K562 (cell line): Measurements from ENCODE around the gene OR2W3. TPM values are rescaled to one million over a fixed set of nuclear protein-coding genes. Genes with fewer than 3 reads are reported as not detected.

ENCODE experiments used
- CBX1 ChIP-seq: sonication (generic); IDR thresholded peaks from 2 replicates; pipeline ENCODE4 v1.6.1; 2016; ENCODE audit warnings: antibody characterized with exemption, low read depth, mild to moderate bottlenecking
- CHD4 ChIP-seq: fragments of 200-600 bp; sonication (generic); IDR thresholded peaks from 3 replicates; pipeline ENCODE4 v1.6.1; 2012; ENCODE audit warnings: low read depth, mild to moderate bottlenecking, mixed read lengths, low read length, inconsistent platforms; ENCODE audit not compliant: insufficient read depth, insufficient replicate concordance, poor library complexity, severe bottlenecking
- EP400 ChIP-seq: fragments of 450-650 bp; IDR thresholded peaks from 2 replicates; pipeline ENCODE4 v1.6.1; 2017; ENCODE audit warnings: antibody characterized with exemption, mild to moderate bottlenecking, moderate library complexity
- HDAC6 ChIP-seq: IDR thresholded peaks from 2 replicates; pipeline ENCODE4 v1.6.1; 2012; ENCODE audit warnings: low read depth, mild to moderate bottlenecking, control low read depth, inconsistent platforms, low read length, moderate library complexity
- HDGF ChIP-seq: fragments of 450-650 bp; IDR thresholded peaks from 2 replicates; pipeline ENCODE4 v1.6.1; 2016
- IRF2 ChIP-seq: sonication (generic); formaldehyde crosslinking; IDR thresholded peaks from 2 replicates; pipeline ENCODE4 v1.8.1; 2022; ENCODE audit warnings: mild to moderate bottlenecking, missing genetic modification reagents
- LEF1 ChIP-seq: fragments of 450-650 bp; IDR thresholded peaks from 2 replicates; pipeline ENCODE4 v1.6.1; 2016; ENCODE audit warnings: mild to moderate bottlenecking
- PRPF4 ChIP-seq: fragments of 200-400 bp; formaldehyde crosslinking; IDR thresholded peaks from one replicate; pipeline ENCODE4 v1.6.1; 2017; ENCODE audit warnings: low read length, low read depth, mild to moderate bottlenecking; ENCODE audit not compliant: insufficient read depth, poor library complexity, severe bottlenecking
- SREBF2 ChIP-seq: sonication (generic); formaldehyde crosslinking; IDR thresholded peaks from 2 replicates; pipeline ENCODE4 v1.4.0; 2020; ENCODE audit warnings: mild to moderate bottlenecking, missing genetic modification reagents
- XRCC5 ChIP-seq: fragments of 200-400 bp; formaldehyde crosslinking; IDR thresholded peaks from 2 replicates; pipeline ENCODE4 v1.6.1; 2017; ENCODE audit warnings: low read depth, mild to moderate bottlenecking, low read length
- ZKSCAN8 ChIP-seq: fragments of 200-800 bp; sonication (Bioruptor generic); IDR thresholded peaks from 2 replicates; pipeline ENCODE4 v1.6.1; 2016; ENCODE audit warnings: missing genetic modification characterization, missing compliant biosample characterization
- ZNF239 ChIP-seq: fragments of 250-450 bp; sonication (Bioruptor Pico); IDR thresholded peaks from 2 replicates; pipeline ENCODE4 v1.4.0; 2020; ENCODE audit warnings: mild to moderate bottlenecking
- ZNF668 ChIP-seq: fragments of 250-450 bp; sonication (Bioruptor Pico); IDR thresholded peaks from 2 replicates; pipeline ENCODE4 v1.8.0; 2022; ENCODE audit warnings: mild to moderate bottlenecking, inconsistent platforms
- polyA plus RNA-seq, 8 experiments: library from polyadenylated mRNA; depleted of rRNA in 4 of 8; stranded (reverse) in 5 of 8; unstranded in 3 of 8; fragments of >200 nt; fragmentation: Nextera tagmentation in 2 of 8; fragmentation: Illumina TruSeq in 1 of 8; extraction: Ambion mirVana in 2 of 8; extraction: Trizol in 1 of 8; gene quantifications; 2 replicates each; pipeline versions ENCODE4 v1.2.1 to v1.2.3, GENCODE V29; 2011 to 2014; ENCODE audit warnings: inconsistent platforms in 1 of 8, missing spikeins in 1 of 8
- total RNA-seq, 7 experiments: library from RNA; depleted of rRNA in 6 of 7; stranded (reverse); fragments of >200 nt in 6 of 7; fragmentation: Illumina TruSeq in 2 of 7; extraction: Trizol in 2 of 7; gene quantifications; 2 replicates each; pipeline versions ENCODE4 v1.2.1 to v1.2.3, GENCODE V29; 2011 to 2021; ENCODE audit warnings: low replicate concordance in 1 of 7
- TF ChIP-seq, protein P1 (sequence below), 2 experiments: fragments of 450-650 bp; IDR thresholded peaks; 2 replicates each; pipeline ENCODE4 v1.6.1; 2018; ENCODE audit warnings: mild to moderate bottlenecking in 2 of 2, low read depth in 1 of 2; ENCODE audit not compliant: partially characterized antibody in 2 of 2
- TF ChIP-seq, protein P2 (sequence below): fragments of 150-350 bp; IDR thresholded peaks from 2 replicates; pipeline ENCODE4 v1.6.1; 2014; ENCODE audit warnings: low read depth, mild to moderate bottlenecking, low read length, borderline replicate concordance
- TF ChIP-seq, protein P3 (sequence below), 2 experiments: fragments of 450-650 bp in 1 of 2; IDR thresholded peaks; 2 replicates each; pipeline ENCODE4 v1.6.1; 2011 to 2017; ENCODE audit warnings: low read depth in 2 of 2, antibody characterized with exemption in 1 of 2, borderline replicate concordance in 1 of 2, low read length in 1 of 2, mild to moderate bottlenecking in 1 of 2, mixed read lengths in 1 of 2; ENCODE audit not compliant: control insufficient read depth in 1 of 2

OR2W3 gene
- total and polyA plus RNA-seq, 9 of the 15 experiments (the other 6 are each of a cell fraction or from before 2014, with no cell fraction given): 0.67 to 7.6 (median 3.7) TPM

DNA sequence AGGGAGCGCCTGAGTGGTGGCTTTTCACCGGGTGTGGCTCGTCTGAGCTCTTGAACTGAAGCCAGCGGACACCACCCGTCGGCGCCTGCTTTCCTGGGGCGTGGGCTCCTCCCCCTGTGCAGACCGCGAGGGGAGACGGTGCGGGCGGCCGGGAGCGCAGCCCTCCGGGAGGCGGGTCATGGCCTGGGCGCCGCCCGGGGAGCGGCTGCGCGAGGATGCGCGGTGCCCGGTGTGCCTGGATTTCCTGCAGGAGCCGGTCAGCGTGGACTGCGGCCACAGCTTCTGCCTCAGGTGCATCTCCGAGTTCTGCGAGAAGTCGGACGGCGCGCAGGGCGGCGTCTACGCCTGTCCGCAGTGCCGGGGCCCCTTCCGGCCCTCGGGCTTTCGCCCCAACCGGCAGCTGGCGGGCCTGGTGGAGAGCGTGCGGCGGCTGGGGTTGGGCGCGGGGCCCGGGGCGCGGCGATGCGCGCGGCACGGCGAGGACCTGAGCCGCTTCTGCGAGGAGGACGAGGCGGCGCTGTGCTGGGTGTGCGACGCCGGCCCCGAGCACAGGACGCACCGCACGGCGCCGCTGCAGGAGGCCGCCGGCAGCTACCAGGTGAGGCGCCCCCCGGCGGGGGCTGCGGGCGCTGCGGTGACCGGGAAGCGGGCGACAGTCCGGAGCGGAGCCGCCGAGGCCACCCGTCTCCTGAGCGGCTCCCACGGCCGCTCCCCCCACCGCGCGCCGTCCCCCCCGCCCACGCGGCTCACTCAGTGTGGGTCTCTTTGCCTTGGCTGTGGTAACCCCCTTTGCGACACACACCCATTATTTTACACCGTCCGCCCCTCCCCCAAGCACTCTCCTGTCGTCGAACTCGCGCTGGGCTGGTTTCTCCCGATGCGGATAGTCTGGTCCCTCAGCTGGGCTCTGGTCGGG lies 38.1 kb upstream of the OR2W3 start, which contains the start of gene TRIM58 (continued):
- TF ChIP-seq, protein P1, sequence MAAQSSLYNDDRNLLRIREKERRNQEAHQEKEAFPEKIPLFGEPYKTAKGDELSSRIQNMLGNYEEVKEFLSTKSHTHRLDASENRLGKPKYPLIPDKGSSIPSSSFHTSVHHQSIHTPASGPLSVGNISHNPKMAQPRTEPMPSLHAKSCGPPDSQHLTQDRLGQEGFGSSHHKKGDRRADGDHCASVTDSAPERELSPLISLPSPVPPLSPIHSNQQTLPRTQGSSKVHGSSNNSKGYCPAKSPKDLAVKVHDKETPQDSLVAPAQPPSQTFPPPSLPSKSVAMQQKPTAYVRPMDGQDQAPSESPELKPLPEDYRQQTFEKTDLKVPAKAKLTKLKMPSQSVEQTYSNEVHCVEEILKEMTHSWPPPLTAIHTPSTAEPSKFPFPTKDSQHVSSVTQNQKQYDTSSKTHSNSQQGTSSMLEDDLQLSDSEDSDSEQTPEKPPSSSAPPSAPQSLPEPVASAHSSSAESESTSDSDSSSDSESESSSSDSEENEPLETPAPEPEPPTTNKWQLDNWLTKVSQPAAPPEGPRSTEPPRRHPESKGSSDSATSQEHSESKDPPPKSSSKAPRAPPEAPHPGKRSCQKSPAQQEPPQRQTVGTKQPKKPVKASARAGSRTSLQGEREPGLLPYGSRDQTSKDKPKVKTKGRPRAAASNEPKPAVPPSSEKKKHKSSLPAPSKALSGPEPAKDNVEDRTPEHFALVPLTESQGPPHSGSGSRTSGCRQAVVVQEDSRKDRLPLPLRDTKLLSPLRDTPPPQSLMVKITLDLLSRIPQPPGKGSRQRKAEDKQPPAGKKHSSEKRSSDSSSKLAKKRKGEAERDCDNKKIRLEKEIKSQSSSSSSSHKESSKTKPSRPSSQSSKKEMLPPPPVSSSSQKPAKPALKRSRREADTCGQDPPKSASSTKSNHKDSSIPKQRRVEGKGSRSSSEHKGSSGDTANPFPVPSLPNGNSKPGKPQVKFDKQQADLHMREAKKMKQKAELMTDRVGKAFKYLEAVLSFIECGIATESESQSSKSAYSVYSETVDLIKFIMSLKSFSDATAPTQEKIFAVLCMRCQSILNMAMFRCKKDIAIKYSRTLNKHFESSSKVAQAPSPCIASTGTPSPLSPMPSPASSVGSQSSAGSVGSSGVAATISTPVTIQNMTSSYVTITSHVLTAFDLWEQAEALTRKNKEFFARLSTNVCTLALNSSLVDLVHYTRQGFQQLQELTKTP (IDR thresholded peaks at IDR 0.05; ENCODE audit: low read depth in 1 of 2, partially characterized antibody in 2 of 2): no peak
- TF ChIP-seq CHD4: no peak
- TF ChIP-seq ZNF668 (CRISPR knock-in tag): no peak
- TF ChIP-seq, protein P2, sequence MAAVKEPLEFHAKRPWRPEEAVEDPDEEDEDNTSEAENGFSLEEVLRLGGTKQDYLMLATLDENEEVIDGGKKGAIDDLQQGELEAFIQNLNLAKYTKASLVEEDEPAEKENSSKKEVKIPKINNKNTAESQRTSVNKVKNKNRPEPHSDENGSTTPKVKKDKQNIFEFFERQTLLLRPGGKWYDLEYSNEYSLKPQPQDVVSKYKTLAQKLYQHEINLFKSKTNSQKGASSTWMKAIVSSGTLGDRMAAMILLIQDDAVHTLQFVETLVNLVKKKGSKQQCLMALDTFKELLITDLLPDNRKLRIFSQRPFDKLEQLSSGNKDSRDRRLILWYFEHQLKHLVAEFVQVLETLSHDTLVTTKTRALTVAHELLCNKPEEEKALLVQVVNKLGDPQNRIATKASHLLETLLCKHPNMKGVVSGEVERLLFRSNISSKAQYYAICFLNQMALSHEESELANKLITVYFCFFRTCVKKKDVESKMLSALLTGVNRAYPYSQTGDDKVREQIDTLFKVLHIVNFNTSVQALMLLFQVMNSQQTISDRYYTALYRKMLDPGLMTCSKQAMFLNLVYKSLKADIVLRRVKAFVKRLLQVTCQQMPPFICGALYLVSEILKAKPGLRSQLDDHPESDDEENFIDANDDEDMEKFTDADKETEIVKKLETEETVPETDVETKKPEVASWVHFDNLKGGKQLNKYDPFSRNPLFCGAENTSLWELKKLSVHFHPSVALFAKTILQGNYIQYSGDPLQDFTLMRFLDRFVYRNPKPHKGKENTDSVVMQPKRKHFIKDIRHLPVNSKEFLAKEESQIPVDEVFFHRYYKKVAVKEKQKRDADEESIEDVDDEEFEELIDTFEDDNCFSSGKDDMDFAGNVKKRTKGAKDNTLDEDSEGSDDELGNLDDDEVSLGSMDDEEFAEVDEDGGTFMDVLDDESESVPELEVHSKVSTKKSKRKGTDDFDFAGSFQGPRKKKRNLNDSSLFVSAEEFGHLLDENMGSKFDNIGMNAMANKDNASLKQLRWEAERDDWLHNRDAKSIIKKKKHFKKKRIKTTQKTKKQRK: no peak
- TF ChIP-seq, protein P3, sequence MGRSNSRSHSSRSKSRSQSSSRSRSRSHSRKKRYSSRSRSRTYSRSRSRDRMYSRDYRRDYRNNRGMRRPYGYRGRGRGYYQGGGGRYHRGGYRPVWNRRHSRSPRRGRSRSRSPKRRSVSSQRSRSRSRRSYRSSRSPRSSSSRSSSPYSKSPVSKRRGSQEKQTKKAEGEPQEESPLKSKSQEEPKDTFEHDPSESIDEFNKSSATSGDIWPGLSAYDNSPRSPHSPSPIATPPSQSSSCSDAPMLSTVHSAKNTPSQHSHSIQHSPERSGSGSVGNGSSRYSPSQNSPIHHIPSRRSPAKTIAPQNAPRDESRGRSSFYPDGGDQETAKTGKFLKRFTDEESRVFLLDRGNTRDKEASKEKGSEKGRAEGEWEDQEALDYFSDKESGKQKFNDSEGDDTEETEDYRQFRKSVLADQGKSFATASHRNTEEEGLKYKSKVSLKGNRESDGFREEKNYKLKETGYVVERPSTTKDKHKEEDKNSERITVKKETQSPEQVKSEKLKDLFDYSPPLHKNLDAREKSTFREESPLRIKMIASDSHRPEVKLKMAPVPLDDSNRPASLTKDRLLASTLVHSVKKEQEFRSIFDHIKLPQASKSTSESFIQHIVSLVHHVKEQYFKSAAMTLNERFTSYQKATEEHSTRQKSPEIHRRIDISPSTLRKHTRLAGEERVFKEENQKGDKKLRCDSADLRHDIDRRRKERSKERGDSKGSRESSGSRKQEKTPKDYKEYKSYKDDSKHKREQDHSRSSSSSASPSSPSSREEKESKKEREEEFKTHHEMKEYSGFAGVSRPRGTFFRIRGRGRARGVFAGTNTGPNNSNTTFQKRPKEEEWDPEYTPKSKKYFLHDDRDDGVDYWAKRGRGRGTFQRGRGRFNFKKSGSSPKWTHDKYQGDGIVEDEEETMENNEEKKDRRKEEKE (IDR thresholded peaks at IDR 0.05; ENCODE audit: borderline replicate concordance in 1 of 2, control insufficient read depth in 1 of 2, low read depth in 2 of 2, low read length in 1 of 2): no peak
- no peak; the same call in 1 of the 2 replicates for TF ChIP-seq CBX1
- peak; percentile 15 for TF ChIP-seq PRPF4
- no peak for TF ChIP-seq IRF2 (CRISPR knock-in tag)
- no peak for TF ChIP-seq SREBF2 (CRISPR knock-in tag)
- TF ChIP-seq LEF1: no peak
- TF ChIP-seq HDGF: no peak
- TF ChIP-seq HDAC6: no peak
- TF ChIP-seq EP400: 0 out of 2 replicates have a peak, but pooled peaks have one; percentile 46
- no peak for TF ChIP-seq ZNF239
- peak; percentile 60; the same call in 1 of the 2 replicates for TF ChIP-seq XRCC5
- no peak for TF ChIP-seq ZKSCAN8 (CRISPR knock-in tag)
